22Rv1 (cell line): ENCODE data around the gene BMP5.

ENCODE experiments used
- CTCF ChIP-seq: fragments of 450-650 bp; IDR thresholded peaks from 2 replicates; pipeline ENCODE4 v1.5.1; 2017; ENCODE audit warnings: mild to moderate bottlenecking
- ZFX ChIP-seq: fragments of 450-650 bp; IDR thresholded peaks from 2 replicates; pipeline ENCODE4 v1.6.1; 2017; ENCODE audit warnings: antibody characterized with exemption, borderline replicate concordance

- TF ChIP-seq CTCF (no peak), ZFX (no peak)
Measured at GRCh38 chr6:55714831-55715230, 160.6 kb downstream of the BMP5 start.
